Sigmoid colon (tissue), 7 donors: ENCODE results near the gene ARF1. TPM values are rescaled to one million over a fixed set of nuclear protein-coding genes. Genes with fewer than 3 reads are reported as not detected.
A peak's percentile ranks its signal among the peaks of the same experiment; 100 is the strongest.

Source experiments
- DNase-seq: peaks from one replicate; pipeline ENCODE4 v3.0.0-alpha.2; 2019
- H3K27ac ChIP-seq, 4 donors: fragments of 200-600 bp; sonication (generic); one replicate each; pipeline ENCODE4 v1.5.1; 2016 to 2019; ENCODE audit warnings: mild to moderate bottlenecking in 1 of 4
- H3K27me3 ChIP-seq, 3 donors: fragments of 200-600 bp; sonication (generic); one replicate each; pipeline ENCODE4 v1.5.1; 2019; ENCODE audit warnings: mild to moderate bottlenecking in 1 of 3
- H3K36me3 ChIP-seq, 4 donors: fragments of 200-600 bp; sonication (generic); one replicate each; pipeline ENCODE4 v1.5.1; 2016 to 2019
- H3K4me1 ChIP-seq, 4 donors: fragments of 200-600 bp; sonication (generic); one replicate each; pipeline ENCODE4 v1.5.1; 2017 to 2019
- H3K4me3 ChIP-seq, 4 donors: fragments of 200-600 bp; sonication (generic); one replicate each; pipeline ENCODE4 v1.5.1; 2017 to 2019; ENCODE audit warnings: mild to moderate bottlenecking in 2 of 4, moderate library complexity in 1 of 4
- H3K9me3 ChIP-seq, 4 donors: fragments of 200-600 bp in 3 of 4; sonication (generic) in 3 of 4; one replicate each; pipeline versions ENCODE4 v1.5.1 to v1.6.1; 2013 to 2019
- EP300 ChIP-seq, 4 donors: sonication (generic); formaldehyde crosslinking; IDR thresholded peaks; one replicate each; pipeline ENCODE4 v1.6.1; 2017; ENCODE audit warnings: antibody characterized with exemption in 4 of 4
- POLR2A ChIP-seq, 2 donors: fragments of 450-650 bp; IDR thresholded peaks; one replicate each; pipeline ENCODE4 v1.6.1; 2016; ENCODE audit warnings: antibody characterized with exemption in 2 of 2, mild to moderate bottlenecking in 2 of 2, moderate library complexity in 2 of 2
- POLR2AphosphoS5 ChIP-seq, 4 donors: sonication (generic); formaldehyde crosslinking; IDR thresholded peaks; one replicate each; pipeline ENCODE4 v1.6.1; 2017; ENCODE audit warnings: antibody characterized with exemption in 4 of 4
- WGBS, 2 donors: extraction: QIAGEN DNeasy Blood & Tissue Kit; methylation state at CpG; one replicate each; pipeline ENCODE4 v1.1.7; 2013; 5-methylcytosine and 5-hydroxymethylcytosine counted together
- intact Hi-C: fragments of 100-400 bp; cut with DNase I; formaldehyde crosslinking; loops from one replicate; pipeline ENCODE4 v1.15.1; 2023
- polyA plus RNA-seq, 3 donors: library from polyadenylated mRNA; stranded (reverse); fragments of 200-250 nt; gene quantifications; one replicate each; pipeline ENCODE4 v1.2.3, GENCODE V29; 2013
- total RNA-seq, 4 donors: library from RNA; depleted of rRNA; stranded (reverse); fragments of >200 nt; gene quantifications; one replicate each; pipeline ENCODE4 v1.1.0, GENCODE V29; 2016
- TF ChIP-seq, protein P1 (sequence below), 4 experiments: fragments of 450-650 bp in 3 of 4; fragments of 200-600 bp in 1 of 4; IDR thresholded peaks; one replicate each; pipeline ENCODE4 v1.5.1; 2016 to 2019; ENCODE audit warnings: antibody characterized with exemption in 4 of 4, mild to moderate bottlenecking in 3 of 4, moderate library complexity in 2 of 4
- donor health status: healthy with polysubstance abuse.
- donor health status: Bipolar disorder and iron deficiency.
- donor health status: healthy.

Gene ARF1
- total and polyA plus RNA-seq, 7 donors: 212 to 482 (median 250) TPM

DNA sequence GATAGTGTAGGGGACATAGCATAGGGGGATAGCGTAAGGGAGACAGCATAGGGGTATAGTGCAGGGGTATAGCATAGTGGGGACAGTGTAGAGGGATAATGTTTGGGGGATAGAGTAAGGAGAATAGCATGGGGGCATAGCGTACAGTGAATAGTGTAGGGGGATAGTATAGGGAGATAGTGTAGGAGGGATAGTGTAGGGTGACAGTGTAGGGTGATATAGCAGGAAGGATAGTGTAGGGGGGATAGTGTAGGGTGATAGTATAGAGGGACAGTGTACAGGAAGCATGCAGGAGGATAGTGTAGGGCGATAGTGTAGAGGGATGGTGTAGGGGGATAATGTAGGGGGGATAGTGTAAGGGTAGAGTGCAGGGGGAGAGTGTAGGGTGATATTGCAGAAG is 11.7 kb upstream of the ARF1 start:
- 63 to 65% methylated on average over 3 of the region's 3 CpGs for WGBS, 2 donors
- Histone ChIP-seq H3K27ac (no peak overlapping the region), H3K27me3 (peaks cover 7 to 59% (median 26%) of the 10 kb centered on the region in 3 donors), H3K4me3 (no peak overlapping the region), H3K9me3 (no peaks in the 10 kb centered on the region), H3K36me3 (no peaks in the 10 kb centered on the region), H3K4me1 (no peaks in the 10 kb centered on the region)
- no peak for DNase-seq
- TF ChIP-seq, protein P1, sequence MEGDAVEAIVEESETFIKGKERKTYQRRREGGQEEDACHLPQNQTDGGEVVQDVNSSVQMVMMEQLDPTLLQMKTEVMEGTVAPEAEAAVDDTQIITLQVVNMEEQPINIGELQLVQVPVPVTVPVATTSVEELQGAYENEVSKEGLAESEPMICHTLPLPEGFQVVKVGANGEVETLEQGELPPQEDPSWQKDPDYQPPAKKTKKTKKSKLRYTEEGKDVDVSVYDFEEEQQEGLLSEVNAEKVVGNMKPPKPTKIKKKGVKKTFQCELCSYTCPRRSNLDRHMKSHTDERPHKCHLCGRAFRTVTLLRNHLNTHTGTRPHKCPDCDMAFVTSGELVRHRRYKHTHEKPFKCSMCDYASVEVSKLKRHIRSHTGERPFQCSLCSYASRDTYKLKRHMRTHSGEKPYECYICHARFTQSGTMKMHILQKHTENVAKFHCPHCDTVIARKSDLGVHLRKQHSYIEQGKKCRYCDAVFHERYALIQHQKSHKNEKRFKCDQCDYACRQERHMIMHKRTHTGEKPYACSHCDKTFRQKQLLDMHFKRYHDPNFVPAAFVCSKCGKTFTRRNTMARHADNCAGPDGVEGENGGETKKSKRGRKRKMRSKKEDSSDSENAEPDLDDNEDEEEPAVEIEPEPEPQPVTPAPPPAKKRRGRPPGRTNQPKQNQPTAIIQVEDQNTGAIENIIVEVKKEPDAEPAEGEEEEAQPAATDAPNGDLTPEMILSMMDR (IDR thresholded peaks at IDR 0.05): no peak
- intact Hi-C loops: no loop called here

DNA sequence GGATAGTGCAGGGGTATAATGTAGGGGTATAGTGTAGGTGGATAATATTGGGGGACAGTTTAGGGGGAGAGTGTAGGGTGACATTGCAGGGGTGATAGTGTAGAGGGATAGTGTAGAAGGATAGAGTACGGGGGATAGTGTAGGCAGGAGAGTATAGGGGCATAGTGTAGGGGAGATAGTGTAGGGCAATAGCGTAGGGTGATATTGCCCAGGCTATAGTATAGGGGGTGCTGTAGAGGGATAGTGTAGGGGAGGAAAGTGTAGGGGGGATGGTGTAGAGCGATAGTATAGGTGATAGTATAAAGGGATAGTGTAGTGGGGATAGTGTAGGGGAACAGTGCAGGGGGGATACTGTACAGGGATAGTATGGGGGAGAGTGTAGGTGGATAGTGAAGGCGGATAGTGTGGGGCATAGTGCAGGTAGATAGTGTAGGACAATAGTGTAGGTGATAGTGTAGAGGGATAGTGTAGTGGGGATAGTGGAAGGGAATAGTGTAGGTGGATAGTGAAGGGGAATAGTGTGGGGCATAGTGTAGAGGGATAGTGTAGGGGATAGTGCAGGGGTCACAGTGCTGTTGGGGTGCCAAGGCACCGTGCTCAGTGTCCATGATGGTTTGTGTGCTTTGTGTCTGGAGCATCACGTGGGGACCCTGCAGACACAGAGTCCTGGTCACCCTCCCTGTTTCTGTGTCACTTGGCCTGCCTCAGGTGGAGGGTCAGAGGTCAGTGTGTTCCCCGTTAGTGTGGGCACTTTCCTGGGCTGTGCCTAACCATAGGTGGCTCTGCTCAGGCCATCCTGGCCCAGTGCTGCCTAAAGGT is 10.5 kb upstream of the ARF1 start:
- Histone ChIP-seq H3K36me3 (no peaks in the 10 kb centered on the region), H3K9me3 (no peaks in the 10 kb centered on the region), H3K4me3 (no peak overlapping the region), H3K4me1 (peaks cover 0 to 2% (median 0%) of the 10 kb centered on the region in 4 donors), H3K27me3 (peaks cover 3 to 47% (median 14%) of the 10 kb centered on the region in 3 donors), H3K27ac (no peak overlapping the region)
- WGBS, 2 donors: 30 to 61% methylated on average over 7 of the region's 7 CpGs
- TF ChIP-seq EP300 (IDR thresholded peaks at IDR 0.05) (no peak), POLR2A (IDR thresholded peaks at IDR 0.05) (no peak), POLR2AphosphoS5 (IDR thresholded peaks at IDR 0.05) (no peak)
- TF ChIP-seq, protein P1 (IDR thresholded peaks at IDR 0.05): no peak
- intact Hi-C loops: no loop called here
- no peak for DNase-seq

DNA sequence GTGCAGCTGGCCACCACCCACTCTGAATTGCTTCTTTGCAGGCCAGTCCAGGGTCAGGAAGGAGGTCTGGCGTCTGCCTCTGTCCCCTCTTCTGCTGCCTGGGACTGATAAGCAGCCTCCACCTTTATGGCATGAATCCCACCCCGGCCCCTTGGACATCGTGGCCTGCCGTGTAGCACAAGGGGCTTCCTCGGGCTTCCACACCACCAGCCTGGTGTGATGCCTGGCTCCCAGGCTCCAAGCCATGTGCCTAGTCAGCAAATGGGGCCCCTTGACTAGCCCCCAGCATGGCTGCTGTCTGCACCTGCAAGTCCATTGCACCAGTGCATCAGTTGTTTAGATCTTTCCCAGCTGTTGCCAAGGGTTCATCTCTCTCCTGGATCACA is 9.9 kb upstream of the ARF1 start:
- Histone ChIP-seq H3K4me3 (no peak overlapping the region), H3K9me3 (no peaks in the 10 kb centered on the region), H3K27me3 (peaks cover 3 to 41% (median 8%) of the 10 kb centered on the region in 3 donors), H3K4me1 (peaks cover 0 to 8% (median 0%) of the 10 kb centered on the region in 4 donors), H3K27ac (no peak overlapping the region), H3K36me3 (no peaks in the 10 kb centered on the region)
- WGBS, 2 donors: 39 to 52% methylated on average over 5 of the region's 5 CpGs
- DNase-seq: no peak
- intact Hi-C loops: no loop called here
- TF ChIP-seq POLR2A (IDR thresholded peaks at IDR 0.05) (no peak), EP300 (IDR thresholded peaks at IDR 0.05) (no peak), POLR2AphosphoS5 (IDR thresholded peaks at IDR 0.05) (no peak)
- TF ChIP-seq, protein P1 (IDR thresholded peaks at IDR 0.05): no peak

DNA sequence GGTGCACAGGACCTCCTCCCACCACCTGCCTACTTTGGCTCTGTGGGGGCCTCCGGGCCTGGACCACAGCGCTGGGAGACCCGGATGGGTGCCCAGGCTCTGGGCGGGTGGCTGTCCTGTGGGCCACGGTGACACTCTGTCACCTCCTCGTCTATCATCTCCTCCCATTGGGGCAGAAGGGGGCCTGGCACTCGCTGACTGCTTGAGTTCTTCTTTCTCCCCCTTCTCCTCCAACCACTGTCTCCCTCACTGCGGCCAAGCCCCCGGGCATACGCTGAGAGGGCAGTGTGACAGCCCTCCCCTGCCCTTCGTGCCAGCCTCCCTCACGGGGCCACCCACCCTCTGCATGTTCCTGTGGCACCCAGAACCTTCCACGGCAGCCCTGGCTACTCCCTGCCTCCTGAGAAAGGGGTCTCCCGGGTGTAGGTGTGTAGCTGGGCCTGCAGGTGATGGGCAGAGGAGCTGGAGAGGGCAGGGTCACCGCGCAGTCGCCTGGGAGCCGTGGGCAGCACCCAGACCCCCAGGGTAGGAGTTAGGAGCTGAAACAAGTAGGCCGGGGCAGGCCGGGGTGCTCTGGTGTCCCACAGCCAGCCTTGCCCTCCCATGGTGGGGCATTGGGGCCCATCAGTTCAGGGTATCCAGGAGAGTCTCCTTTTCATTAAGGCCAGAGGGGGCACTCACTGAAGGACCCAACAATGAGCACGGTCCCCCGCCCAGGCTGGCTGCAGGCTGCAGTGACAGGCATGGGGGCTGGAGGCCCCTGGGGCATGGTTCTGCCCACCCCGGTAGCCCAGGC is 9.2 kb upstream of the ARF1 start:
- 48 to 70% methylated on average over 23 of the region's 23 CpGs for WGBS, 2 donors
- H3K9me3 ChIP-seq: no peaks in the 10 kb centered on the region
- TF ChIP-seq, protein P1 (IDR thresholded peaks at IDR 0.05): no peak
- no peak for TF ChIP-seq POLR2A (IDR thresholded peaks at IDR 0.05)
- no peak for TF ChIP-seq POLR2AphosphoS5 (IDR thresholded peaks at IDR 0.05)
- no peak for TF ChIP-seq EP300 (IDR thresholded peaks at IDR 0.05)
- H3K36me3 ChIP-seq: no peaks in the 10 kb centered on the region
- no peak overlapping the region for H3K27ac ChIP-seq
- peaks cover 0 to 12% (median 0%) of the 10 kb centered on the region in 4 donors for H3K4me1 ChIP-seq
- H3K27me3 ChIP-seq: peaks cover 3 to 36% (median 7%) of the 10 kb centered on the region in 3 donors
- DNase-seq: peak; percentile 56
- intact Hi-C loops: no loop called here
- H3K4me3 ChIP-seq: no peak overlapping the region
